ENCODE data around the gene EXOC3L4. TPM values are rescaled to one million over a fixed set of nuclear protein-coding genes. Genes with fewer than 3 reads are reported as not detected.

EXOC3L4 gene
- total and polyA plus RNA-seq, 9 donors = 0.33 to 1.2 (median 0.85) TPM; not detected in 3

GRCh38 chr14:103133210-103134140 lies 39.0 kb downstream of the EXOC3L4 start:
- Histone ChIP-seq H3K27ac (no peak overlapping the region), H3K36me3 (no peaks in the 10 kb centered on the region), H3K9me3 (no peaks in the 10 kb centered on the region), H3K4me1 (ENCODE audit: insufficient read depth) (peaks cover 15% of the 10 kb centered on the region), H3K27me3 (no peaks in the 10 kb centered on the region), H3K4me3 (no peak overlapping the region)
- no peak for DNase-seq
- TF ChIP-seq EP300 (IDR thresholded peaks at IDR 0.05) = no peak
- TF ChIP-seq POLR2A (IDR thresholded peaks at IDR 0.05) = no peak
- TF ChIP-seq CTCF (IDR thresholded peaks at IDR 0.05) = no peak
- 92 to 95% (median 93%) methylated on average over 25 of the region's 25 CpGs for WGBS, 3 donors
- intact Hi-C loops (cut with DNase I) = no loop called here

GRCh38 chr14:103134405-103134804 lies 39.9 kb downstream of the EXOC3L4 start:
- H3K27ac ChIP-seq = no peak overlapping the region
- no peak for DNase-seq
- peaks cover 15% of the 10 kb centered on the region for H3K4me1 ChIP-seq (ENCODE audit: insufficient read depth)
- no peaks in the 10 kb centered on the region for H3K9me3 ChIP-seq
- intact Hi-C loops (cut with DNase I) = no loop called here
- H3K36me3 ChIP-seq = no peaks in the 10 kb centered on the region
- TF ChIP-seq POLR2A (IDR thresholded peaks at IDR 0.05) (no peak), CTCF (IDR thresholded peaks at IDR 0.05) (no peak), EP300 (IDR thresholded peaks at IDR 0.05) (no peak)
- H3K27me3 ChIP-seq = no peaks in the 10 kb centered on the region
- no peak overlapping the region for H3K4me3 ChIP-seq
- 48 to 97% (median 69%) methylated on average over 2 of the region's 2 CpGs for WGBS, 3 donors

GRCh38 chr14:103134919-103135318 lies 40.4 kb downstream of the EXOC3L4 start:
- no peak for DNase-seq
- no peaks in the 10 kb centered on the region for H3K27me3 ChIP-seq
- H3K36me3 ChIP-seq = no peaks in the 10 kb centered on the region
- no peak overlapping the region for H3K27ac ChIP-seq
- H3K9me3 ChIP-seq = no peaks in the 10 kb centered on the region
- intact Hi-C loops (cut with DNase I) = no loop called here
- H3K4me1 ChIP-seq (ENCODE audit: insufficient read depth) = peaks cover 15% of the 10 kb centered on the region
- no peak for TF ChIP-seq EP300 (IDR thresholded peaks at IDR 0.05)
- TF ChIP-seq POLR2A (IDR thresholded peaks at IDR 0.05) = no peak
- TF ChIP-seq CTCF (IDR thresholded peaks at IDR 0.05) = no peak
- WGBS, 3 donors = 96 to 98% (median 97%) methylated on average over 14 of the region's 14 CpGs
- no peak overlapping the region for H3K4me3 ChIP-seq

GRCh38 chr14:103135333-103136260 lies 41.1 kb downstream of the EXOC3L4 start:
- H3K27me3 ChIP-seq = no peaks in the 10 kb centered on the region
- intact Hi-C loops (cut with DNase I) = no loop called here

More at GRCh38 chr14:103135333-103136260, 41.1 kb downstream of the EXOC3L4 start:
- 85 to 88% (median 87%) methylated on average over 26 of the region's 26 CpGs for WGBS, 3 donors
- Histone ChIP-seq H3K36me3 (no peaks in the 10 kb centered on the region), H3K27ac (no peak overlapping the region), H3K4me1 (ENCODE audit: insufficient read depth) (peaks cover 15% of the 10 kb centered on the region), H3K4me3 (no peak overlapping the region), H3K9me3 (no peaks in the 10 kb centered on the region)
- no peak for DNase-seq
- TF ChIP-seq CTCF (IDR thresholded peaks at IDR 0.05) (no peak), POLR2A (IDR thresholded peaks at IDR 0.05) (no peak), EP300 (IDR thresholded peaks at IDR 0.05) (no peak)

All from ovary (tissue), 9 donors.